HEK293 (cell line): Measurements from ENCODE around the gene IL23R.

Experiments used
- CTCF ChIA-PET: fragments of 350-600 bp; formaldehyde crosslinking; extraction: SDS; loops from one replicate; lab custom pipeline; 2021; ENCODE audit warnings: antibody characterized with exemption; lab: Yijun Ruan, JAX
- POLR2A ChIA-PET: fragments of 300-600 bp; formaldehyde crosslinking; extraction: SDS; loops from one replicate; lab custom pipeline; 2020; ENCODE audit warnings: antibody characterized with exemption, inconsistent platforms; lab: Yijun Ruan, JAX
- H3K27ac ChIP-seq: fragments of 200-500 bp; sonication (Bioruptor generic); 2 replicates; pipeline ENCODE4 v1.5.1; 2014; ENCODE audit warnings: low read depth, low read length, control low read depth, inconsistent platforms; ENCODE audit errors: extremely low read depth
- H3K36me3 ChIP-seq, 2 experiments: fragments of 200-500 bp in 1 of 2; sonication (Bioruptor generic) in 1 of 2; 1 replicate in 1 of 2; 2 replicates in 1 of 2; pipeline ENCODE4 v1.5.1; 2014 to 2017; ENCODE audit warnings: inconsistent platforms in 2 of 2, low read length in 2 of 2; ENCODE audit not compliant: control insufficient read depth in 2 of 2, insufficient read depth in 1 of 2
- H3K4me1 ChIP-seq: fragments of 200-500 bp; sonication (Bioruptor generic); 2 replicates; pipeline ENCODE4 v1.5.1; 2014; ENCODE audit warnings: mild to moderate bottlenecking, low read length, inconsistent platforms; ENCODE audit not compliant: control insufficient read depth, insufficient read depth
- H3K4me3 ChIP-seq: 2 replicates; pipeline ENCODE4 v1.5.1; 2011; ENCODE audit warnings: low read depth, mild to moderate bottlenecking, control low read depth, low read length, moderate library complexity
- H3K9me3 ChIP-seq: fragments of 200-500 bp; sonication (Bioruptor generic); 2 replicates; pipeline ENCODE4 v1.5.1; 2014; ENCODE audit warnings: low read depth, low read length, inconsistent platforms; ENCODE audit not compliant: control insufficient read depth, insufficient read depth
- GLIS2 ChIP-seq: fragments of 450-650 bp; formaldehyde crosslinking; IDR thresholded peaks from 2 replicates; pipeline ENCODE4 v1.5.1; 2016; ENCODE audit warnings: missing biosample characterization, missing genetic modification characterization
- INSM2 ChIP-seq: fragments of 450-650 bp; formaldehyde crosslinking; IDR thresholded peaks from 2 replicates; pipeline ENCODE4 v1.5.1; 2016; ENCODE audit warnings: missing biosample characterization, missing genetic modification characterization
- KLF8 ChIP-seq: fragments of 450-650 bp; formaldehyde crosslinking; IDR thresholded peaks from 2 replicates; pipeline ENCODE4 v1.5.1; 2016; ENCODE audit warnings: missing biosample characterization, missing genetic modification characterization
- SP3 ChIP-seq: fragments of 450-650 bp; formaldehyde crosslinking; IDR thresholded peaks from 2 replicates; pipeline ENCODE4 v1.5.1; 2016; ENCODE audit warnings: missing biosample characterization, missing genetic modification characterization
- YY1 ChIP-seq: fragments of 450-650 bp; formaldehyde crosslinking; IDR thresholded peaks from 2 replicates; pipeline ENCODE4 v1.5.1; 2018; ENCODE audit warnings: missing biosample characterization, missing genetic modification characterization
- ZNF114 ChIP-seq: fragments of 450-650 bp; formaldehyde crosslinking; IDR thresholded peaks from 2 replicates; pipeline ENCODE4 v1.5.0; 2017; ENCODE audit warnings: missing biosample characterization, missing genetic modification characterization
- ZNF132 ChIP-seq: fragments of 450-650 bp; formaldehyde crosslinking; IDR thresholded peaks from 2 replicates; pipeline ENCODE4 v1.5.1; 2017; ENCODE audit warnings: missing biosample characterization, missing genetic modification characterization, borderline replicate concordance
- ZNF266 ChIP-seq: fragments of 450-650 bp; formaldehyde crosslinking; IDR thresholded peaks from 2 replicates; pipeline ENCODE4 v1.5.1; 2016; ENCODE audit warnings: missing biosample characterization, missing genetic modification characterization, low read depth
- ZNF398 ChIP-seq: fragments of 450-650 bp; formaldehyde crosslinking; IDR thresholded peaks from 2 replicates; pipeline ENCODE4 v1.5.1; 2017; ENCODE audit warnings: missing biosample characterization, missing genetic modification characterization
- ZNF423 ChIP-seq: fragments of 450-650 bp; formaldehyde crosslinking; IDR thresholded peaks from 2 replicates; pipeline ENCODE4 v1.5.1; 2016; ENCODE audit warnings: missing biosample characterization, missing genetic modification characterization
- ZNF473 ChIP-seq: fragments of 450-650 bp; formaldehyde crosslinking; IDR thresholded peaks from 2 replicates; pipeline ENCODE4 v1.5.1; 2017; ENCODE audit warnings: missing biosample characterization, missing genetic modification characterization
- ZNF518A ChIP-seq: fragments of 450-650 bp; formaldehyde crosslinking; conservative IDR thresholded peaks from 2 replicates; pipeline ENCODE4 v1.5.1; 2016; ENCODE audit warnings: low read depth, missing biosample characterization, missing genetic modification characterization
- ZNF677 ChIP-seq: fragments of 450-650 bp; IDR thresholded peaks from 2 replicates; pipeline ENCODE4 v1.5.0; 2018; ENCODE audit warnings: missing biosample characterization, mild to moderate bottlenecking, missing genetic modification characterization, moderate library complexity
- ZNF776 ChIP-seq: fragments of 450-650 bp; formaldehyde crosslinking; IDR thresholded peaks from 2 replicates; pipeline ENCODE4 v1.5.0; 2017; ENCODE audit warnings: missing biosample characterization, missing genetic modification characterization, borderline replicate concordance
- ZNF785 ChIP-seq: fragments of 450-650 bp; formaldehyde crosslinking; IDR thresholded peaks from 2 replicates; pipeline ENCODE4 v1.5.1; 2016; ENCODE audit warnings: missing biosample characterization, missing genetic modification characterization
- ZSCAN5A ChIP-seq: fragments of 450-650 bp; formaldehyde crosslinking; IDR thresholded peaks from 2 replicates; pipeline ENCODE4 v1.5.1; 2016; ENCODE audit warnings: missing biosample characterization, missing genetic modification characterization

The IL23R gene

GRCh38 chr1:67298762-67299161 is 132.5 kb downstream of the IL23R start (continued):
- TF ChIP-seq ZNF518A (no peak), ZNF132 (tag by site-specific recombination) (no peak), INSM2 (tag by site-specific recombination) (no peak), ZNF266 (tag by site-specific recombination) (no peak), KLF8 (tag by site-specific recombination) (no peak), ZNF776 (tag by site-specific recombination) (no peak), ZNF114 (tag by site-specific recombination) (no peak), ZSCAN5A (no peak), GLIS2 (no peak), ZNF677 (tag by site-specific recombination) (no peak)

- Histone ChIP-seq H3K4me1 (no peaks in the 10 kb centered on the region), H3K27ac (no peak overlapping the region), H3K9me3 (no peaks in the 10 kb centered on the region), H3K36me3 (no peaks in the 10 kb centered on the region), H3K4me3 (no peak overlapping the region)
- ChIA-PET POLR2A (no interaction called here), CTCF (no interaction called here)
- TF ChIP-seq YY1 (tag by site-specific recombination) (no peak), SP3 (no peak), ZNF266 (tag by site-specific recombination) (no peak), ZNF473 (no peak), ZNF398 (tag by site-specific recombination) (no peak), ZNF785 (no peak), ZNF423 (no peak)
Measured at GRCh38 chr1:67299296-67299695, 133.0 kb downstream of the IL23R start.
